H1 (cell line): Measurements from ENCODE around the gene TMBIM1. TPM values are rescaled to one million over a fixed set of nuclear protein-coding genes. Genes with fewer than 3 reads are reported as not detected.

ENCODE experiments used
- CTCF ChIA-PET: fragments of 300-600 bp; sonication (Branson Sonifier 250); formaldehyde crosslinking; loops from one replicate; lab custom pipeline; 2021; ENCODE audit not compliant: partially characterized antibody; lab: Charles Lee
- POLR2A ChIA-PET: fragments of 300-600 bp; sonication (Branson Sonifier 250); formaldehyde crosslinking; loops from one replicate; lab custom pipeline; 2021; ENCODE audit warnings: inconsistent platforms; ENCODE audit not compliant: partially characterized antibody; lab: Charles Lee
- DNase-seq, 2 experiments: peaks; one replicate each; pipeline versions ENCODE4 v3.0.0 to v3.0.0-alpha.2; 2010 to 2022; ENCODE audit warnings: low spot score in 2 of 2, low read depth in 1 of 2, mixed read lengths in 1 of 2
- FAIRE-seq: peaks from 2 replicates; lab custom pipeline; 2011; peaks lifted over from hg19 to GRCh38; lab: Jason Lieb, UNC
- H2AFZ ChIP-seq: 2 replicates; pipeline ENCODE4 v1.8.1; 2012; ENCODE audit warnings: low read length, inconsistent platforms
- H2AK5ac ChIP-seq: 2 replicates; pipeline ENCODE4 v1.6.1; 2013; ENCODE audit warnings: low read depth, low read length
- H2BK120ac ChIP-seq: replicated peaks from 2 replicates; pipeline ENCODE3; 2013; ENCODE audit warnings: low read depth, low read length, inconsistent platforms
- H2BK12ac ChIP-seq: 2 replicates; pipeline ENCODE4 v1.6.1; 2013; ENCODE audit warnings: low read depth, low read length
- H2BK15ac ChIP-seq: 2 replicates; pipeline ENCODE4 v1.6.1; 2013; ENCODE audit warnings: low read length
- H2BK20ac ChIP-seq: 2 replicates; pipeline ENCODE4 v1.6.1; 2013; ENCODE audit warnings: low read length
- H2BK5ac ChIP-seq: 2 replicates; pipeline ENCODE4 v1.6.1; 2013; ENCODE audit warnings: low read depth, low read length
- H3K14ac ChIP-seq: 2 replicates; pipeline ENCODE4 v1.6.1; 2013; ENCODE audit warnings: inconsistent platforms; ENCODE audit not compliant: insufficient read length
- H3K18ac ChIP-seq: 2 replicates; pipeline ENCODE4 v1.6.1; 2013; ENCODE audit warnings: low read length; ENCODE audit errors: extremely low read depth
- H3K23ac ChIP-seq: 2 replicates; pipeline ENCODE4 v1.6.1; 2013; ENCODE audit warnings: inconsistent platforms; ENCODE audit not compliant: insufficient read length
- H3K23me2 ChIP-seq: 2 replicates; pipeline ENCODE4 v1.6.1; 2013; ENCODE audit warnings: low read depth, low read length
- H3K27ac ChIP-seq: 2 replicates; pipeline ENCODE4 v1.6.1; 2011; ENCODE audit warnings: low read depth, low read length, inconsistent platforms
- H3K27me3 ChIP-seq, 4 experiments: replicated peaks in 1 of 4; 1 replicate in 1 of 4; 2 replicates in 3 of 4; pipeline versions ENCODE4 v1.6.1 to v1.8.1; 2011 to 2013; ENCODE audit warnings: low read length in 3 of 4, mild to moderate bottlenecking in 3 of 4, inconsistent platforms in 2 of 4, mixed read lengths in 2 of 4, moderate library complexity in 1 of 4; ENCODE audit not compliant: control insufficient read depth in 3 of 4, insufficient read depth in 3 of 4; ENCODE audit errors: extremely low read depth in 1 of 4
- H3K36me3 ChIP-seq, 4 experiments: 2 replicates each; pipeline versions ENCODE4 v1.6.1 to v1.8.1; 2011 to 2013; ENCODE audit warnings: mild to moderate bottlenecking in 4 of 4, low read length in 3 of 4, moderate library complexity in 2 of 4, control low read depth in 1 of 4, inconsistent platforms in 1 of 4; ENCODE audit not compliant: insufficient read depth in 4 of 4, control insufficient read depth in 2 of 4
- H3K4ac ChIP-seq: replicated peaks from 2 replicates; pipeline ENCODE3; 2013; ENCODE audit warnings: low read length, low read depth, mixed read lengths, inconsistent platforms; ENCODE audit not compliant: insufficient read length
- H3K4me1 ChIP-seq, 4 experiments: replicated peaks in 1 of 4; 1 replicate in 1 of 4; 2 replicates in 3 of 4; pipeline versions ENCODE4 v1.6.1 to v1.8.1; 2011 to 2013; ENCODE audit warnings: low read length in 3 of 4, inconsistent platforms in 2 of 4, mixed read lengths in 1 of 4; ENCODE audit not compliant: insufficient read depth in 4 of 4, control insufficient read depth in 3 of 4
- H3K4me2 ChIP-seq, 2 experiments: 2 replicates each; pipeline versions ENCODE4 v1.6.1 to v1.8.1; 2011 to 2013; ENCODE audit warnings: low read depth in 2 of 2, low read length in 2 of 2, control low read depth in 1 of 2, inconsistent platforms in 1 of 2, mild to moderate bottlenecking in 1 of 2; ENCODE audit not compliant: insufficient read depth in 1 of 2
- H3K4me3 ChIP-seq, 4 experiments: fragments of 200-600, 300-600 bp in 1 of 4; sonication (generic), shearing (Covaris generic), sonication (Bioruptor Twin) in 1 of 4; 2 replicates each; pipeline versions ENCODE4 v1.5.1 to v1.8.1; 2011 to 2016; ENCODE audit warnings: low read length in 4 of 4, low read depth in 3 of 4, control low read depth in 2 of 4, inconsistent platforms in 2 of 4, mild to moderate bottlenecking in 2 of 4, mixed read lengths in 1 of 4, moderate library complexity in 1 of 4; ENCODE audit not compliant: insufficient read depth in 2 of 4; ENCODE audit errors: extremely low read depth in 1 of 4
- H3K56ac ChIP-seq: replicated peaks from 2 replicates; pipeline ENCODE3; 2013; ENCODE audit warnings: low read depth, mild to moderate bottlenecking, mixed read lengths, low read length, inconsistent platforms; ENCODE audit not compliant: insufficient read length
- H3K79me1 ChIP-seq: 2 replicates; pipeline ENCODE4 v1.6.1; 2013; ENCODE audit warnings: low read depth, low read length, control low read depth
- H3K79me2 ChIP-seq, 2 experiments: 2 replicates each; pipeline versions ENCODE4 v1.6.1 to v1.8.1; 2012 to 2013; ENCODE audit warnings: low read length in 2 of 2, mild to moderate bottlenecking in 2 of 2, inconsistent platforms in 1 of 2; ENCODE audit not compliant: insufficient read depth in 2 of 2, control insufficient read depth in 1 of 2
- H3K9ac ChIP-seq, 4 experiments: replicated peaks in 1 of 4; 1 replicate in 1 of 4; 2 replicates in 3 of 4; pipeline versions ENCODE4 v1.6.1 to v1.8.1; 2011 to 2013; ENCODE audit warnings: low read depth in 3 of 4, low read length in 3 of 4, control low read depth in 2 of 4, mild to moderate bottlenecking in 2 of 4, moderate library complexity in 2 of 4, inconsistent platforms in 1 of 4; ENCODE audit errors: extremely low read depth in 1 of 4
- H3K9me3 ChIP-seq, 2 experiments: 2 replicates each; pipeline versions ENCODE4 v1.6.1 to v1.8.1; 2012 to 2013; ENCODE audit warnings: mild to moderate bottlenecking in 2 of 2, moderate library complexity in 2 of 2, control low read depth in 1 of 2, inconsistent platforms in 1 of 2, low read depth in 1 of 2, low read length in 1 of 2, mixed read lengths in 1 of 2; ENCODE audit not compliant: insufficient read depth in 2 of 2
- H4K20me1 ChIP-seq, 2 experiments: replicated peaks in 1 of 2; 2 replicates each; pipeline versions ENCODE3 to v1.8.1; 2011 to 2013; ENCODE audit warnings: inconsistent platforms in 2 of 2, low read length in 2 of 2, mild to moderate bottlenecking in 1 of 2; ENCODE audit not compliant: insufficient read depth in 2 of 2, control insufficient read depth in 1 of 2
- H4K5ac ChIP-seq: 2 replicates; pipeline ENCODE4 v1.6.1; 2013; ENCODE audit warnings: low read length, low read depth, mixed read lengths, inconsistent platforms; ENCODE audit not compliant: insufficient read length
- H4K8ac ChIP-seq: 2 replicates; pipeline ENCODE4 v1.8.0; 2013; ENCODE audit warnings: mild to moderate bottlenecking, moderate library complexity, low read length, inconsistent platforms; ENCODE audit not compliant: insufficient read depth; ENCODE audit errors: extremely low read depth
- H4K91ac ChIP-seq: replicated peaks from 2 replicates; pipeline ENCODE3; 2013; ENCODE audit warnings: low read length, mixed read lengths, inconsistent platforms; ENCODE audit not compliant: insufficient read length
- KDM1A ChIP-seq: fragments of 200-600, 300-600 bp; sonication (generic); IDR thresholded peaks from 2 replicates; pipeline ENCODE4 v1.7.1; 2016; ENCODE audit warnings: mild to moderate bottlenecking, low read length, borderline replicate concordance
- RXRA ChIP-seq: IDR thresholded peaks from 2 replicates; pipeline ENCODE4 v1.6.1; 2011; ENCODE audit warnings: low read depth, mild to moderate bottlenecking, low read length, moderate library complexity; ENCODE audit not compliant: insufficient read depth
- TAF7 ChIP-seq: optimal IDR thresholded peaks from 2 replicates; pipeline ENCODE3; 2011; ENCODE audit warnings: low read depth, mild to moderate bottlenecking, inconsistent platforms, low read length, moderate library complexity, borderline replicate concordance
- ZNF274 ChIP-seq: IDR thresholded peaks from 2 replicates; pipeline ENCODE4 v1.7.0; 2012; ENCODE audit warnings: low read length, borderline replicate concordance; ENCODE audit errors: extremely low read depth
- WGBS, 2 experiments: shearing (Covaris generic) in 1 of 2; methylation state at CpG; one replicate each; pipeline versions ENCODE4 v1.1.6 to v1.1.7; 2013 to 2015; ENCODE audit warnings: low lambda C conversion rate in 2 of 2, mixed read lengths in 2 of 2, inconsistent platforms in 1 of 2, low coverage in 1 of 2, missing lambda C conversion rate in 1 of 2; ENCODE audit not compliant: insufficient replicate concordance in 2 of 2, insufficient coverage in 1 of 2, insufficient read length in 1 of 2; ENCODE audit errors: extremely low coverage in 1 of 2, missing lambda C conversion rate in 1 of 2; 5-methylcytosine and 5-hydroxymethylcytosine counted together
- polyA plus RNA-seq, 7 experiments: library from polyadenylated mRNA; depleted of rRNA in 3 of 7; stranded (reverse) in 5 of 7; unstranded in 2 of 7; fragments of >200 nt in 5 of 7; fragments of 200-250 nt in 2 of 7; gene quantifications; 1 replicate in 5 of 7; 2 replicates in 1 of 7; 4 replicates in 1 of 7; pipeline versions ENCODE4 v1.2.1 to v1.2.3, GENCODE V29; 2011 to 2013; ENCODE audit warnings: missing spikeins in 2 of 7, mixed read lengths in 2 of 7
- total RNA-seq: library from RNA; stranded (reverse); fragmentation: NEBNext Ultra II Directional; extraction: Animal tissue kit (Norgen Biotek cat#: 25700); gene quantifications from 2 replicates; pipeline ENCODE4 v1.2.1, GENCODE V29; 2021

The TMBIM1 gene
- total and polyA plus RNA-seq, 2 of the 8 experiments (the other 6 are each of a cell fraction or from before 2014, with no cell fraction given) = 22.1 to 36.8 TPM

GRCh38 chr2:218313356-218313755 lies 21.1 kb upstream of the TMBIM1 start:
- 95% methylated on average over 1 of the region's 1 CpG; no CpG with 5 or more reads in 1 of the 2 experiments for WGBS, 2 experiments
- no peak overlapping the region for H2BK20ac ChIP-seq
- POLR2A ChIA-PET = no interaction called here
- H3K4me3 ChIP-seq = no peak overlapping the region
- TF ChIP-seq KDM1A = no peak
- TF ChIP-seq ZNF274 = no peak
- no peak for TF ChIP-seq RXRA
- TF ChIP-seq TAF7 = no peak
- H3K14ac ChIP-seq = no peak overlapping the region
- no peak overlapping the region for H4K91ac ChIP-seq
- H4K5ac ChIP-seq = no peak overlapping the region
- H3K18ac ChIP-seq = no peak overlapping the region
- no peaks in the 10 kb centered on the region for H3K79me1 ChIP-seq
- no peak overlapping the region for H3K9ac ChIP-seq
- no peak overlapping the region for H2BK5ac ChIP-seq
- H2BK15ac ChIP-seq = no peak overlapping the region
- no peak overlapping the region for H3K27ac ChIP-seq
- no peak overlapping the region for H4K8ac ChIP-seq
- no peak overlapping the region for H3K56ac ChIP-seq
- H2AFZ ChIP-seq = no peak overlapping the region
- H3K23ac ChIP-seq = no peak overlapping the region
- no peak overlapping the region for H2BK120ac ChIP-seq
- no peak overlapping the region for H3K4ac ChIP-seq
- no peak for DNase-seq
- H3K4me1 ChIP-seq = no peaks in the 10 kb centered on the region
- H3K9me3 ChIP-seq = no peaks in the 10 kb centered on the region
- H3K23me2 ChIP-seq = no peaks in the 10 kb centered on the region
- H3K36me3 ChIP-seq = no peaks in the 10 kb centered on the region
- no peak for FAIRE-seq
- H3K79me2 ChIP-seq = no peaks in the 10 kb centered on the region
- CTCF ChIA-PET = interaction anchor here (1.4 kb wide), 1 partner anchor 30 kb away, joined by 4 read pairs; no protein-coding TSS in a partner anchor
- H3K27me3 ChIP-seq = no peaks in the 10 kb centered on the region
- H2BK12ac ChIP-seq = no peak overlapping the region
- H4K20me1 ChIP-seq = no peaks in the 10 kb centered on the region
- H2AK5ac ChIP-seq = no peak overlapping the region
- H3K4me2 ChIP-seq = no peak overlapping the region
